Cardiac fibroblast (primary cell): ENCODE data around the gene RUNX2.
A peak's percentile ranks its signal among the peaks of the same experiment; 100 is the strongest.
"Not testable (repeated sequence)": the region's sequence is repeated elsewhere in the genome, so short reads cannot be mapped to it uniquely, and the experiment has no call there.

Experiments used
- DNase-seq, 2 donors: peaks; one replicate each; pipeline versions ENCODE4 v3.0.0 to v3.0.0-alpha.2; 2010; ENCODE audit warnings: low read depth in 2 of 2
- H3K4me3 ChIP-seq, 2 donors: replicated peaks in 1 of 2; 1 replicate in 1 of 2; 2 replicates in 1 of 2; pipeline ENCODE4 v1.5.1; 2011; ENCODE audit warnings: low read depth in 2 of 2, low read length in 2 of 2, mild to moderate bottlenecking in 2 of 2, moderate library complexity in 1 of 2
- CTCF ChIP-seq: IDR thresholded peaks from one replicate; pipeline ENCODE4 v1.5.1; 2011; ENCODE audit warnings: low read depth, mild to moderate bottlenecking, low read length, inconsistent platforms

Gene RUNX2

GRCh38 chr6:45558858-45559257 is 230.7 kb downstream of the RUNX2 start:
- H3K4me3 ChIP-seq, result no peak overlapping the region
- no peak for DNase-seq
- no peak for TF ChIP-seq CTCF

- not testable (repeated sequence) for DNase-seq, H3K4me3 ChIP-seq
Observed at GRCh38 chr6:45560321-45560820, 232.2 kb downstream of the RUNX2 start.

- TF ChIP-seq CTCF, result no peak
- H3K4me3 ChIP-seq, result no peak overlapping the region
- DNase-seq, result no peak
Observed at GRCh38 chr6:45562171-45562570, 234.0 kb downstream of the RUNX2 start.

- no peak overlapping the region for H3K4me3 ChIP-seq
- peak in 1 of 2 donors; percentile 37 for DNase-seq
- no peak for TF ChIP-seq CTCF
Observed at GRCh38 chr6:45563041-45563440, 234.9 kb downstream of the RUNX2 start.

GRCh38 chr6:45563844-45564243 is 235.7 kb downstream of the RUNX2 start:
- TF ChIP-seq CTCF, result no peak
- no peak overlapping the region for H3K4me3 ChIP-seq
- DNase-seq, result no peak

- TF ChIP-seq CTCF, result no peak
- no peak overlapping the region for H3K4me3 ChIP-seq
- peak; percentile 41 to 57 for DNase-seq
Observed at GRCh38 chr6:45566882-45567281, 238.8 kb downstream of the RUNX2 start.

GRCh38 chr6:45567879-45568278 is 239.7 kb downstream of the RUNX2 start:
- H3K4me3 ChIP-seq, result no peak overlapping the region
- DNase-seq, result no peak
- TF ChIP-seq CTCF, result no peak
